Measurements from ENCODE around the gene CDK4.

DNA sequence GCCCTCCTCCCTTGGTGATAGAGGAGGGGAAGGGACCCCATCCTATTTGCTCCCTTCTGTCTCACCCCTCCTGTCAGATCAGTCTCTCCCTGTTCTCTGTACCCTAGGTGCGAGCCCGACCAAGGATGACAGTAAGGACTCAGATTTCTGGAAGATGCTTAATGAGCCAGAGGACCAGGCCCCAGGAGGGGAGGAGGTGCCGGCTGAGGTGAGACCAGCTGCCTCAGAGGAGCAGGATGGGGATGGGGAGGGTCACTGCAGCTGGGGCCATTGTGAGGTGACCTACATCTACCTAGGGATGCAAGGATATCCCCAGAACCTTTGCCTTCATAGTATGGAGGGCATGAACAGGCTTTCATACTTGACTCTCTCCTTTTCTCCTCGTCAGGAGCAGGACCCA, 35.8 kb downstream of the CDK4 start:
- TF ChIP-seq, protein P1, sequence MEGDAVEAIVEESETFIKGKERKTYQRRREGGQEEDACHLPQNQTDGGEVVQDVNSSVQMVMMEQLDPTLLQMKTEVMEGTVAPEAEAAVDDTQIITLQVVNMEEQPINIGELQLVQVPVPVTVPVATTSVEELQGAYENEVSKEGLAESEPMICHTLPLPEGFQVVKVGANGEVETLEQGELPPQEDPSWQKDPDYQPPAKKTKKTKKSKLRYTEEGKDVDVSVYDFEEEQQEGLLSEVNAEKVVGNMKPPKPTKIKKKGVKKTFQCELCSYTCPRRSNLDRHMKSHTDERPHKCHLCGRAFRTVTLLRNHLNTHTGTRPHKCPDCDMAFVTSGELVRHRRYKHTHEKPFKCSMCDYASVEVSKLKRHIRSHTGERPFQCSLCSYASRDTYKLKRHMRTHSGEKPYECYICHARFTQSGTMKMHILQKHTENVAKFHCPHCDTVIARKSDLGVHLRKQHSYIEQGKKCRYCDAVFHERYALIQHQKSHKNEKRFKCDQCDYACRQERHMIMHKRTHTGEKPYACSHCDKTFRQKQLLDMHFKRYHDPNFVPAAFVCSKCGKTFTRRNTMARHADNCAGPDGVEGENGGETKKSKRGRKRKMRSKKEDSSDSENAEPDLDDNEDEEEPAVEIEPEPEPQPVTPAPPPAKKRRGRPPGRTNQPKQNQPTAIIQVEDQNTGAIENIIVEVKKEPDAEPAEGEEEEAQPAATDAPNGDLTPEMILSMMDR (conservative IDR thresholded peaks at IDR 0.05) = no peak
- TF ChIP-seq ZFX (IDR thresholded peaks at IDR 0.05) = no peak

Data from C4-2B (cell line).